Stimulated activated naive CD8-positive, alpha-beta T cell treated with anti-CD3 and anti-CD28 coated beads, Interleukin-15, amount 100 ng/mL, for 72 hours (primary cell): ENCODE measurements around the gene MAST4.
A peak's percentile ranks its signal among the peaks of the same experiment; 100 is the strongest.

Source experiments
- ATAC-seq: fragments of 150-1000 bp; cut with Tn5 transposase; 2 replicates; pipeline ENCODE4 v1.10.0; 2021; ENCODE audit warnings: mild to moderate bottlenecking, moderate library complexity
- DNase-seq, 2 donors: peaks; one replicate each; pipeline ENCODE4 v3.0.0; 2021 to 2022
- H3K27ac Mint-ChIP-seq, 2 donors: one replicate each; pipeline ENCODE4 v1.8.0; 2022; ENCODE audit warnings: mild to moderate bottlenecking in 2 of 2, mixed read lengths in 2 of 2, moderate library complexity in 2 of 2
- H3K27me3 Mint-ChIP-seq: one replicate; pipeline ENCODE4 v1.8.0; 2022; ENCODE audit warnings: mixed read lengths
- H3K4me1 Mint-ChIP-seq: one replicate; pipeline ENCODE4 v1.8.0; 2022; ENCODE audit warnings: mild to moderate bottlenecking, mixed read lengths
- H3K4me3 Mint-ChIP-seq, 2 donors: one replicate each; pipeline ENCODE4 v1.8.0; 2022; ENCODE audit warnings: mild to moderate bottlenecking in 2 of 2, mixed read lengths in 2 of 2, moderate library complexity in 1 of 2
- H3K9me3 Mint-ChIP-seq, 2 donors: one replicate each; pipeline ENCODE4 v1.8.0; 2022; ENCODE audit warnings: mixed read lengths in 2 of 2

Gene MAST4

DNA sequence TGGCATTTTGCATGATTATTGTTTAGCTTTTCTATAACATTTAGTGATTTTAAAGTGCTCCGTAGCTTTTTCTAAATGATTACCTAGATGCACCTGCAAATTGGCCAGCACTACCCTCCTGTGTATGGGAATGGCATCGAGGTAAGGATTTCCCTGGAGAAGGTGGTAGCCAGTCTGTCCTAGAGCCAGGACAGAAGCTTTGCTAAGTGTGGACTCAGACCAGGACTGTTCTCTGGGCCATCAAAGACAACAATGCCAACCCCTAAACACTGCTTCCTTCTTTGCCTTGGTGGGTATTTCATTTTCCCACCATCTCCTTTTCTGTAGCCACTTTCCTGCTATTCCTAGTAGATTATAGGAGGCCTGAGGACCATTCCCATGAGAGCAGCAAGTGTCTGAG is 547.4 kb downstream of the MAST4 start:
- Mint-ChIP-seq H3K4me3 (no peak overlapping the region), H3K27ac (no peak overlapping the region), H3K4me1 (no peaks in the 10 kb centered on the region), H3K9me3 (no peaks in the 10 kb centered on the region), H3K27me3 (no peaks in the 10 kb centered on the region)
- DNase-seq (no peak), ATAC-seq (no peak)

DNA sequence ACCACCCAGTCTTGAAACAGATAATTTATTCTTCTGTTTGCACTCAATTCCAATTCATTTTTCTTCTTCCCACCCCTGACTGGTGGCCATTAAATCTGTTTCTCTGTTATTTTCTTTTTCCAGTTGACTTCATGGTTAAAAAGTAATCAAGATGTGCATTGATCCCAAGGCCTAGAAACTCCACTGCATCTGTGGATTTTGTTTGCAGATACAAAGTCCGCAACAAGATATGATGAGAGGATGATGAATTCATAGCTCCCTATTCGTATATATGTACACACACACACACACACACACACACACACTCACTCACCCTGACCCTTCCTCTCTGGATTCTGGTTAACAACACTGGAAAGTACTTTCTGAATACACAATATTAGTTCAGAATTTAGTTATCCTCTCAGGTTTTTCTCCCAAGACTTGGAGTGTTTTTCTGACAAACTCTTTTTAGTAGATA is 548.0 kb downstream of the MAST4 start:
- Mint-ChIP-seq H3K27me3 (no peaks in the 10 kb centered on the region), H3K9me3 (no peaks in the 10 kb centered on the region), H3K4me1 (no peaks in the 10 kb centered on the region), H3K27ac (no peak overlapping the region), H3K4me3 (no peak overlapping the region)
- DNase-seq = no peak
- no peak for ATAC-seq

DNA sequence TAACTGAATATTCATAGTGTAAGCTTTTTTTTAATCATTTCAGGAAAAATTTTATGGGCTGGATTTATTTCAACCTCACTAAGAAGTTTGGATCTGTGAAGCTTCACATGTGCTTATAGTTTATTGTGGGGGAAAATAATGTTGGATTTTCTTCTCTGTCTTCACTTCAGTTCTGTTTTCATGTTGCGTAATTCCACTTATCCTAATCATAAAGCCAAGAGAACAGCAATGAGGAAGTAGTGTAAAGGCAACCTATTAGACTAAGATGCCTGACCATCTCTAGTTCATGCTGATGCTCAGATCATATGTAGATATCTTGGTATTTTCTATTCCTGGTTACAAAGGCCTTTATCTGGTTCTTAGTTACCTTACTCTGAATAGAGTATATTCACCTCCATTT is 550.4 kb downstream of the MAST4 start:
- no peaks in the 10 kb centered on the region for H3K27me3 Mint-ChIP-seq
- no peak for ATAC-seq
- DNase-seq = no peak
- H3K4me1 Mint-ChIP-seq = no peaks in the 10 kb centered on the region
- H3K4me3 Mint-ChIP-seq = no peak overlapping the region
- H3K27ac Mint-ChIP-seq = no peak overlapping the region
- no peaks in the 10 kb centered on the region for H3K9me3 Mint-ChIP-seq

DNA sequence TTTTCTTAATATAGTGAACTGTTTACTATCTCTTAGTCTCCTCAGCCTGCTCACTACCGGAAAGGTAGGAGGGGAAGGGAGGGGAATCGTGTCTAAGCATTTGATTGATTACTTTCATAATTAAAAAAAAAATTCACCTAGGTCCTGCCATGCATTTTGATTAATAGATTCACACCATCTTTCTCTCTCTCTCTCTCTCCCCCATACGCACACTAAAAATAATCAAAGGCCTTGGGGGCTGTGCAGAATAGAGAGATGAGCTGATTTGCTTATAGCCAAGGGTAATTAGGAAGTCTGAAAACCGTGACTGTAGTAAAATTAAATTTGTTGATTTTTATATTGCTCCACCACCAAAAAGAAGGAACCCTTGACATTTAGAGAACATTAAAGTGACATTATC is 550.8 kb downstream of the MAST4 start:
- Mint-ChIP-seq H3K9me3 (no peaks in the 10 kb centered on the region), H3K4me3 (no peak overlapping the region), H3K27ac (no peak overlapping the region), H3K4me1 (no peaks in the 10 kb centered on the region), H3K27me3 (no peaks in the 10 kb centered on the region)
- DNase-seq (no peak), ATAC-seq (no peak)

DNA sequence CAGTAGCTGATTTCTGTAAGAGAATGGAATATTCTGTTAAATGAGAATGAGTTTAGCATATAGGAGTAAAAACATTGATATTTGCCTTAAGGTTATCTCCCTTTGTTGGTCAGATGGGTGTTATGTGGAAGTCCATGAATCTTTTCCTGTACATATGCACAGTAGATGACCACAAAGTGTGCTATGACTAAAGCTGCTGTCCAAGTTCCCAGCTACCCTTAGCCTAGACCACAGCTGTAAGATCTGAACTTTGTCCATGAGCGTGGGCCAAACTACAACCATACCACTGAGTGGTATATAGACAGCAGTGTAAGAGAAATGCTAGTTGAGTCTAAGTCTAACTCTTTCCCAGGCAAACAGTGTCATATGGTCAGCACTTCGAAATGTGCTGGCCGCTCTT is 551.6 kb downstream of the MAST4 start:
- ATAC-seq = no peak
- H3K4me3 Mint-ChIP-seq = no peak overlapping the region

DNA sequence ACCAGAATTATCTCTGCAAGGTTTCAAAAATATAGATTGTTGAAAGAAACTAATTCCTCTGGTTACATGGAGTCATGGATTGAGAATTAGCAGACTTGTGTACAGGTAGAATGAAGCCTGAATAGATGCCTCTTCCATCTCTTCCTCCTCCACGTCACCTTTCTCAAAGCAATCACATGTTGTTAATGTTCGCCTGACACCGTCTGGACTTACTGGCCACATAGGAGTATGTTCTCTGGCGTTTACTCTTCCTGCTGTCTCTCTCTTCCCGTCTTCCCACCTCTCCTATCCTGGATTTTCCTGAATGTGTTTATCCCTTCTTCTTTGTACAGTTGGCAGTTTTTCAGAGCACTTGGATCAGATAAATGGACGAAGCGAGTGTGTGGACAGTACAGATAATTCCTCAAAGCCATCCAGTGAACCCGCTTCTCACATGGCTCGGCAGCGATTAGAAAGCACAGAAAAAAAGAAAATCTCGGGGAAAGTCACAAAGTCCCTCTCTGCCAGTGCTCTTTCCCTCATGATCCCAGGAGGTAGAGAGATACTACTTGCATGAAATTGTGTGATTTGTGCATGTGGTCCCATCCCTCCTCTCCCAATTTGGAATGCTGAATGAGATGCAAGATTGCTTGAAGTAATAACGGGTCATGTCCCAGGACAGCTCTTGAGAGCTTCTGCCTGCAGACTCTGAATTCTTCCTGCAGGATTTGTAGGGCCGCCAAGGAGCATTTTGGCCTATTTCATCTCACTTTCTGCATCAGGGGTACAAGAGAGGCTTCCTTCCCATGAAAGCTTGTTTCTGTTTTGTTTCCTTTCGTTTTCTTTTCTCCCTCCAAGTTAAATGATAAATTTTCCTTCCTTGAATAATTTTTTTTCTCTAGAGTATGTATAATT is 553.1 kb downstream of the MAST4 start:
- ATAC-seq = no peak
- H3K4me1 Mint-ChIP-seq = peaks cover 8% of the 10 kb centered on the region

More for the DNA sequence above, 551.6 kb downstream of the MAST4 start:
- no peaks in the 10 kb centered on the region for H3K27me3 Mint-ChIP-seq
- H3K9me3 Mint-ChIP-seq = no peaks in the 10 kb centered on the region
- no peak for DNase-seq
- no peak overlapping the region for H3K27ac Mint-ChIP-seq
- peaks cover under 1% of the 10 kb centered on the region for H3K4me1 Mint-ChIP-seq

DNA sequence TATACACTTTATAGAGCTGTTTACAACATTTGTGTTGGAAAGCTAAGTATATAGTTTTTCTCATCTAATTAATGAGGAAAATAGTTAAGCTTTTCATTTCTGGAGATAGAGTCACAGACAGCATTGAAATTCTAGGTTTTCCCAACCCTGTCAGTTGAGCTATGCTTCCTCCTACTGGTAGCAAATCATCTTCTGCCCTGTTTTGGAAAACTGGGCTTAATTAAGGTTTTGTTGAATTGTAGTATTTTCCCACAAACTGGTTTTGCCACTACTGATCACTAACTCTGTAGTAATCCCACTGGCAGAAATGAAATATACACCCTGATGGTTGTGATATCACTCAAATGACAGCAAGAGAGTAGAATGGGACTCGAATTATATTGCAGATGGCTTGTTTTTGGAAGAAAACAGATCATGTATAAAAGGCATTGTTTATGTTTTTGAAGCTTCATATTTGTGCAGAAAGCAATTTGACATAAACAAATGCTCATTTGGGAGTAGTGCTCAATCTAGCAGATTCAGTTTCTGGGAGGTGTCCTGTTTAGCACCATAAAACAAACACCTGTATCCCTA is 553.8 kb downstream of the MAST4 start:
- Mint-ChIP-seq H3K4me1 (peaks cover 8% of the 10 kb centered on the region), H3K27me3 (no peaks in the 10 kb centered on the region), H3K9me3 (no peaks in the 10 kb centered on the region), H3K4me3 (no peak overlapping the region), H3K27ac (no peak overlapping the region)
- ATAC-seq = no peak
- DNase-seq = no peak

More for the DNA sequence above, 553.1 kb downstream of the MAST4 start:
- no peak overlapping the region for H3K4me3 Mint-ChIP-seq
- H3K9me3 Mint-ChIP-seq = no peaks in the 10 kb centered on the region
- H3K27ac Mint-ChIP-seq = no peak overlapping the region
- no peaks in the 10 kb centered on the region for H3K27me3 Mint-ChIP-seq
- no peak for DNase-seq

DNA sequence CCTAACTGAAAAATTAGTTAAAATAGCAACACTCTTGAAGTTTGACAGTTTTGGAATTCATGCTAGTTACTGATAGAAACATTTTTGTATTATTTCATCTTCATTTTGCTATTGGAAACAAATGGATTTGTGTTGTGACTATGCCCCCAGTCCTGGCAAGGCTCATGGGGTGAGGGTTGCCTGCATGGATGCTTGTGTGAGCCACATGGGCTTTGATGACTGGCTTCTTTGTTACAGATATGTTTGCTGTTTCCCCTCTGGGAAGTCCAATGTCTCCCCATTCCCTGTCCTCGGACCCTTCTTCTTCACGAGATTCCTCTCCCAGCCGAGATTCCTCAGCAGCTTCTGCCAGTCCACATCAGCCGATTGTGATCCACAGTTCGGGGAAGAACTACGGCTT is 556.2 kb downstream of the MAST4 start:
- no peak overlapping the region for H3K4me3 Mint-ChIP-seq
- H3K27me3 Mint-ChIP-seq = no peaks in the 10 kb centered on the region
- DNase-seq (no peak), ATAC-seq (no peak)
- H3K4me1 Mint-ChIP-seq = peaks cover 13% of the 10 kb centered on the region
- no peak overlapping the region for H3K27ac Mint-ChIP-seq
- no peaks in the 10 kb centered on the region for H3K9me3 Mint-ChIP-seq

DNA sequence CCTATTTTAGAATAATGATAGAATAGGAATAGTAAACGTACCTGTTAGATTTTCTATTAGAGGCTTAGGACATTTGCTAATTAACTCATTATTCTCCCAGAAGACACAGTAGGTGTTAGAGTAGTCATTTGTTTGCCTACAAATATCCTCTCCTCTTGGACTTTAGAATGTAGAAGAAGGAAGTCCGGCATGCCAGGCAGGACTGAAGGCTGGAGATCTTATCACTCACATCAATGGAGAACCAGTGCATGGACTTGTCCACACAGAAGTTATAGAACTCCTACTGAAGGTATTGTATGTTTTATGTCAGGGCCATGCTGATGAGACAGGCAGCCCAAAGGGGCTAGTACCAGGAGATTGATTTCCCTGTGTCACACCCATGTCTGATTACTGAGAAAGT is 557.1 kb downstream of the MAST4 start:
- peak overlapping the region in 1 of 2 donors; percentile 68 for H3K27ac Mint-ChIP-seq
- H3K27me3 Mint-ChIP-seq = no peaks in the 10 kb centered on the region
- DNase-seq (no peak), ATAC-seq (no peak)
- H3K9me3 Mint-ChIP-seq = no peaks in the 10 kb centered on the region
- peaks cover 16% of the 10 kb centered on the region for H3K4me1 Mint-ChIP-seq
- H3K4me3 Mint-ChIP-seq = no peak overlapping the region

DNA sequence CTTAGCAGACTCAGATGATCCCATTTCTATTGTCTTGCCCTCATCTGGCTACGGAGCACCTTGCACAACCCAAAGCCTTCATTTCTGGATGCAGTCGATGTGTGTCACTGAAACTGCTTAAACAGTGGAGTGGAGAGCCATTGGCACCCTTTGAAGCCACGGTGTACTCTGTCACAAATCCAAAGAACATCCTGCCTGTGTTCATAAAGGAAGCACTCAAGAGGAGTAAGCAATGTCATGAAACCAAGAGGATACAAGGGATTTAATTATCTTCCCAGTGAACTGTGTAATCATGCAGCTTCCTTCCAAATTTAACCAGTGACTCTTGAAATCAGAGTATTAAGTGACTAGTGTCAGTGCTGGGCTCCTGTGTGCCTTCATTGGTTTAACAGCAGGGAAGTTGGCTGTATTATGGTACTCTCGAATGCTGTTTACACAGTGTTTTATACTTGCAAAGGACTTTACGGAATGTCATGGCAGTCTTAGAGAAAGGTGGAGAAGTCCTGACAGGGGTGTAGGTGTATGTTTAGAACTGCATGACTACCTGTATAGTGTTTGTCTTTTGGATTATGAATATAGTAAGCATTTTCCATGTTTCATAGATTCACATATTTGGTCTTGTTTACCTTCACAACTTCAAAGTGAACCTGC is 558.5 kb downstream of the MAST4 start:
- H3K9me3 Mint-ChIP-seq = no peaks in the 10 kb centered on the region
- no peak overlapping the region for H3K4me3 Mint-ChIP-seq
- H3K27ac Mint-ChIP-seq = no peak overlapping the region
- H3K27me3 Mint-ChIP-seq = no peaks in the 10 kb centered on the region
- ATAC-seq (no peak), DNase-seq (no peak)
- peaks cover 23% of the 10 kb centered on the region for H3K4me1 Mint-ChIP-seq

DNA sequence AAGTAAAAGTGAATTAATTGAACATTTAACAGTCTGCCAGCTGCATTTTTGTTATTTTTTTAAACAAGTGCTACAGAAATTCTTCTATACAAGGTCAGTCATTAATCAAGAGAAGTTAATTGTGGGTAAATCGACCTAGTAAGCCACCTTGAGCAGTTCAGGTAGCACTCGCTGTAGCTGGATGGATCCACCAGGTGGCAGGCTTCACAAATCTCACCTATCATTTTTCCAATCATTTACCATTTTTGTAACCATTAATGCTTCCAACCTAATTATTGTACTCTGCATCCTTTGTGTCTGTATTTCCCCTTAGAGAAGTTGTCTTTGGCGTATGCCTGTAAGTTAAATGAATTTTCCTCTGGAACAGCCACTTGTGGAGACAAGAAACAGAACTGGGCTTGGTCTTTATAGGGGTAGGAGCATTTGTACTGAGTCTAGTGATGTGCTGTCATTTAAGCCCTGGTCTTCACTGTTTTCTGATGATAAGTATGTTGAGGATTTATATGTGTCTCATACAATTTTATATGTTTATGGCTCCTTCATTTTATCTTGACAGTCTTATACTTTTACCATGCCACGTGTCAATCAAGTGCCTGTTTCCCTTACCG is 560.9 kb downstream of the MAST4 start:
- no peaks in the 10 kb centered on the region for H3K9me3 Mint-ChIP-seq
- H3K4me3 Mint-ChIP-seq = no peak overlapping the region
- DNase-seq (peak in 1 of 2 donors; percentile 26), ATAC-seq (peak; percentile 68)
- peaks cover 46% of the 10 kb centered on the region for H3K4me1 Mint-ChIP-seq
- H3K27ac Mint-ChIP-seq = no peak overlapping the region
- no peaks in the 10 kb centered on the region for H3K27me3 Mint-ChIP-seq

DNA sequence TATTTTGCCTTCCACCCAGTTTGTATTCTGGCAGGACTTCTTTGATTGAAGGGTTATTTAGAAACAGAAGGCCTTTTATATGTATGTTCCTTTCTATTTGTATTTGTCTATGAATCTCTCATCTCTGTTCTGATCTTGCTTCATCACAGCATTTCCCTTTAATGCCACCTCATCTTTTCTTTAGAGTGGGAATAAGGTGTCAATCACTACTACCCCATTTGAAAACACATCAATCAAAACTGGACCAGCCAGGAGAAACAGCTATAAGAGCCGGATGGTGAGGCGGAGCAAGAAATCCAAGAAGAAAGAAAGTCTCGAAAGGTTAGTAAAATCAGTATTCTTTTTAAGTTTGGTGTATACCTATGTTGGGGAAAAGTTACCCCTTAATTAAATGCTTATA is 564.1 kb downstream of the MAST4 start:
- Mint-ChIP-seq H3K4me3 (no peak overlapping the region), H3K9me3 (no peaks in the 10 kb centered on the region), H3K27ac (no peak overlapping the region), H3K4me1 (peaks cover 65% of the 10 kb centered on the region), H3K27me3 (no peaks in the 10 kb centered on the region)
- ATAC-seq (no peak), DNase-seq (no peak)

DNA sequence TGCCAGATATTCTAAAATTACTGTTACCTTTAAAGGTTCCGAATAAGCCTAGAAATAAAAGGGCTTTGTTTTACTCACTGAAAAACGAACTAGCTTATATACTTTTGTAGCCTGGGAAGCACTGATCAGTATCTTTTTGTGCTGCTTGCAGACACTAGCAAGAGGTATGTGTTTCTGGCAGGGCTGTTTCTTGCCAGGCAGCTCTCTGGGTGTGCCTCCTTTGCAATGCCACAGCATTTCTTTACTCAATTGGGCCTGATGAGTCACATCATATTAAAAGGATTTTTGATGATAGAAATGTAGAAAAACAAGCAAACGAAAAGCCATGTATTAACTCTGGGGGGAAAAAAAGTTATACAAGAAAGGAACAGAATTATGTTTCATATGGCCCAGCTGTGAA is 564.8 kb downstream of the MAST4 start:
- no peaks in the 10 kb centered on the region for H3K27me3 Mint-ChIP-seq
- DNase-seq = no peak
- H3K9me3 Mint-ChIP-seq = no peaks in the 10 kb centered on the region
- peaks cover 72% of the 10 kb centered on the region for H3K4me1 Mint-ChIP-seq
- peak overlapping the region; percentile 13 to 40 for H3K4me3 Mint-ChIP-seq
- peak overlapping the region in 1 of 2 donors; percentile 19 for H3K27ac Mint-ChIP-seq
- ATAC-seq = no peak

DNA sequence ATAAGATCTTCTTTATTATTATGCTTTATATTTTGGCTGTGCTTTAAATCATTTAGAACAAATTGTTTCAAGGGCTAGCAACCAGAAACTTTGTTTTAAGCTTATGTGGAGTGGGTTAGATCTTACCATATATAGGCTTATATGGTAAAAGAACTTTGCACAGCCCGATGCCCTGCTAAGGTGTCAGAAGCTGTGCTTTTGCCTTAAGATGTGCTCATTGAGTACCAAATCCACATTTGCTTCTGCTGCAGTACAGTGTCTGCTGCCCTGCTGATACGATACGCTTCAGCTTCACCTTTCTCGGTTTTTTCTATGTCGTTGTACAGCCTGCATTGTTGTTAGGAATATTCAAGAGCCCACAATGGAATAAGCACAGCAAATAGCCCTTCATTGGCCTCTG is 565.6 kb downstream of the MAST4 start:
- ATAC-seq (no peak), DNase-seq (no peak)
- Mint-ChIP-seq H3K27ac (no peak overlapping the region), H3K4me3 (no peak overlapping the region), H3K9me3 (no peaks in the 10 kb centered on the region), H3K27me3 (no peaks in the 10 kb centered on the region), H3K4me1 (peaks cover 78% of the 10 kb centered on the region)

DNA sequence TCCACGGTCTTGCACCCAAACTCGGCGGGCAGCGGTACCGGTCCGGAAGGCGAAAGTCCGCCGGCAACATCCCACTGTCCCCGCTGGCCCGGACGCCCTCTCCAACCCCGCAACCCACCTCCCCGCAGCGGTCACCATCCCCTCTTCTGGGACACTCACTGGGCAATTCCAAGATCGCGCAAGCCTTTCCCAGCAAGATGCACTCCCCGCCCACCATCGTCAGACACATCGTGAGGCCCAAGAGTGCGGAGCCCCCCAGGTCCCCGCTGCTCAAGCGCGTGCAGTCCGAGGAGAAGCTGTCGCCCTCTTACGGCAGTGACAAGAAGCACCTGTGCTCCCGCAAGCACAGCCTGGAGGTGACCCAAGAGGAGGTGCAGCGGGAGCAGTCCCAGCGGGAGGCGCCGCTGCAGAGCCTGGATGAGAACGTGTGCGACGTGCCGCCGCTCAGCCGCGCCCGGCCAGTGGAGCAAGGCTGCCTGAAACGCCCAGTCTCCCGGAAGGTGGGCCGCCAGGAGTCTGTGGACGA is 567.1 kb downstream of the MAST4 start:
- Mint-ChIP-seq H3K27ac (no peak overlapping the region), H3K4me3 (no peak overlapping the region), H3K27me3 (no peaks in the 10 kb centered on the region), H3K4me1 (peaks cover 84% of the 10 kb centered on the region), H3K9me3 (no peaks in the 10 kb centered on the region)
- ATAC-seq (no peak), DNase-seq (no peak)
